WTC11 (cell line): ENCODE data around the gene KCTD2.

ENCODE experiments used
- ELF4 ChIP-seq: sonication (generic); formaldehyde crosslinking; IDR thresholded peaks from 2 replicates; pipeline ENCODE4 v1.8.1; 2022; ENCODE audit warnings: low read depth, mild to moderate bottlenecking, moderate library complexity, missing genetic modification reagents
- FOXJ3 ChIP-seq: sonication (generic); formaldehyde crosslinking; IDR thresholded peaks from 2 replicates; pipeline ENCODE4 v1.9.0; 2021; ENCODE audit warnings: missing genetic modification reagents, mild to moderate bottlenecking, borderline replicate concordance
- MLX ChIP-seq: sonication (generic); formaldehyde crosslinking; IDR thresholded peaks from 2 replicates; pipeline ENCODE4 v1.8.1; 2023; ENCODE audit warnings: mild to moderate bottlenecking, missing genetic modification reagents, moderate library complexity
- PREB ChIP-seq: sonication (generic); formaldehyde crosslinking; IDR thresholded peaks from 2 replicates; pipeline ENCODE4 v1.8.1; 2022; ENCODE audit warnings: mild to moderate bottlenecking, missing genetic modification reagents, moderate library complexity, borderline replicate concordance
- ZBTB21 ChIP-seq: sonication (generic); formaldehyde crosslinking; IDR thresholded peaks from 2 replicates; pipeline ENCODE4 v1.8.1; 2023; ENCODE audit warnings: mild to moderate bottlenecking, missing genetic modification reagents, borderline replicate concordance

GRCh38 chr17:75065562-75066151, 18.6 kb downstream of the KCTD2 start:
- TF ChIP-seq FOXJ3 (no peak), PREB (CRISPR knock-in tag) (no peak), MLX (CRISPR knock-in tag) (no peak), ZBTB21 (no peak), ELF4 (CRISPR knock-in tag) (no peak)
